ENCODE data around the gene CACUL1. TPM values are rescaled to one million over a fixed set of nuclear protein-coding genes. Genes with fewer than 3 reads are reported as not detected.

Gene CACUL1
- total and polyA plus RNA-seq, 2 donors from 2014 or later, result 5.3 to 39.3 TPM

Other genes with a start within 250 kb of the CACUL1 start
- not detected for gene PRLHR, start 159.3 kb downstream of the CACUL1 start, total RNA-seq
- not detected for gene PRLHR, start 159.3 kb downstream of the CACUL1 start, polyA plus RNA-seq (ENCODE audit: insufficient read depth, low read depth, low replicate concordance)